ENCODE measurements around the gene DCPS.
A peak's percentile ranks its signal among the peaks of the same experiment; 100 is the strongest.

Gene DCPS

GRCh38 chr11:126328938-126329643, 25.2 kb downstream of the DCPS start:
- no peak for DNase-seq

- peak; percentile 29 to 30 for DNase-seq
Observed at GRCh38 chr11:126329644-126330211, 25.9 kb downstream of the DCPS start.

GRCh38 chr11:126331286-126331685, 27.4 kb downstream of the DCPS start:
- no peak for DNase-seq

GRCh38 chr11:126332221-126332711, 28.4 kb downstream of the DCPS start:
- DNase-seq = peak in 1 of 2 donors; percentile 41

GRCh38 chr11:126333142-126333541, 29.3 kb downstream of the DCPS start:
- no peak for DNase-seq

GRCh38 chr11:126334659-126335462, 31.0 kb downstream of the DCPS start:
- no peak for DNase-seq

GRCh38 chr11:126335463-126335760, 31.6 kb downstream of the DCPS start:
- DNase-seq = no peak

GRCh38 chr11:126336138-126336541, 32.3 kb downstream of the DCPS start:
- DNase-seq = no peak

GRCh38 chr11:126336671-126337101, 32.8 kb downstream of the DCPS start:
- DNase-seq = no peak

- no peak for DNase-seq
Observed at GRCh38 chr11:126337126-126337473, 33.2 kb downstream of the DCPS start.

GRCh38 chr11:126337474-126338241, 33.8 kb downstream of the DCPS start:
- peak in 1 of 2 donors; percentile 29 for DNase-seq

GRCh38 chr11:126338346-126339055, 34.6 kb downstream of the DCPS start:
- DNase-seq = no peak

GRCh38 chr11:126339073-126339862, 35.4 kb downstream of the DCPS start:
- no peak for DNase-seq

- no peak for DNase-seq
Observed at GRCh38 chr11:126339863-126340434, 36.1 kb downstream of the DCPS start.

GRCh38 chr11:126340960-126341606, 37.2 kb downstream of the DCPS start:
- no peak for DNase-seq

GRCh38 chr11:126341760-126342161, 37.9 kb downstream of the DCPS start:
- no peak for DNase-seq

GRCh38 chr11:126343051-126343450, 39.2 kb downstream of the DCPS start:
- DNase-seq = no peak

- no peak for DNase-seq
Observed at GRCh38 chr11:126344141-126345080, 40.6 kb downstream of the DCPS start.

GRCh38 chr11:126345283-126345682, 41.4 kb downstream of the DCPS start:
- no peak for DNase-seq
